K562 (cell line): ENCODE data around the gene KIN. TPM values are rescaled to one million over a fixed set of nuclear protein-coding genes. Genes with fewer than 3 reads are reported as not detected.
A peak's percentile ranks its signal among the peaks of the same experiment; 100 is the strongest.

Experiments
- BRF1 ChIP-seq: IDR thresholded peaks from 3 replicates; pipeline ENCODE4 v1.6.1; 2011; ENCODE audit warnings: borderline replicate concordance, mild to moderate bottlenecking; ENCODE audit not compliant: insufficient read length; ENCODE audit errors: extremely low read depth
- CREB1 ChIP-seq, 2 experiments: sonication (generic) in 1 of 2; formaldehyde crosslinking in 1 of 2; IDR thresholded peaks; 2 replicates each; pipeline versions ENCODE4 v1.6.1 to v1.8.0; 2012 to 2022; ENCODE audit warnings: inconsistent platforms in 1 of 2, mild to moderate bottlenecking in 1 of 2, missing genetic modification reagents in 1 of 2, moderate library complexity in 1 of 2
- DNMT1 ChIP-seq: fragments of 450-650 bp; IDR thresholded peaks from 2 replicates; pipeline ENCODE4 v1.6.1; 2016; ENCODE audit warnings: antibody characterized with exemption, mild to moderate bottlenecking
- FOXA1 ChIP-seq: fragments of 450-650 bp; IDR thresholded peaks from 2 replicates; pipeline ENCODE4 v1.6.1; 2016; ENCODE audit warnings: mild to moderate bottlenecking, borderline replicate concordance
- FOXK2 ChIP-seq, 2 experiments: fragments of 450-650 bp; IDR thresholded peaks in 1 of 2; conservative IDR thresholded peaks in 1 of 2; 2 replicates each; pipeline ENCODE4 v1.6.1; 2016; ENCODE audit warnings: low read depth in 2 of 2, mild to moderate bottlenecking in 1 of 2
- KHSRP ChIP-seq: fragments of 450-650 bp; IDR thresholded peaks from 2 replicates; pipeline ENCODE4 v1.6.1; 2017
- MECOM ChIP-seq: fragments of 250-450 bp; sonication (Bioruptor Pico); IDR thresholded peaks from 2 replicates; pipeline ENCODE4 v1.8.0; 2022; ENCODE audit warnings: inconsistent platforms
- MNT ChIP-seq, 2 experiments: fragments of 450-650 bp; conservative IDR thresholded peaks; 2 replicates each; pipeline ENCODE4 v1.6.1; 2017; ENCODE audit warnings: mild to moderate bottlenecking in 2 of 2, moderate library complexity in 2 of 2
- NR2F6 ChIP-seq: fragments of 450-650 bp; formaldehyde crosslinking; IDR thresholded peaks from 2 replicates; pipeline ENCODE4 v1.4.0; 2020; ENCODE audit warnings: mild to moderate bottlenecking
- PRDM10 ChIP-seq: fragments of 450-650 bp; IDR thresholded peaks from 2 replicates; pipeline ENCODE4 v1.6.1; 2018; ENCODE audit not compliant: partially characterized antibody
- RAD51 ChIP-seq: fragments of 450-650 bp; IDR thresholded peaks from 2 replicates; pipeline ENCODE4 v1.7.1; 2016; ENCODE audit warnings: low read depth, mild to moderate bottlenecking, borderline replicate concordance
- SPI1 ChIP-seq: IDR thresholded peaks from 2 replicates; pipeline ENCODE4 v1.6.1; 2011; ENCODE audit warnings: low read depth, low read length, control low read depth, borderline replicate concordance
- SRSF3 ChIP-seq: fragments of 200-400 bp; formaldehyde crosslinking; IDR thresholded peaks from 2 replicates; pipeline ENCODE4 v1.6.1; 2016; ENCODE audit warnings: mild to moderate bottlenecking, low read length, moderate library complexity; ENCODE audit not compliant: insufficient read depth
- ZBTB11 ChIP-seq, 3 experiments: fragments of 200-800 bp in 1 of 3; fragments of 250-450 bp in 1 of 3; fragments of 450-650 bp in 1 of 3; sonication (Bioruptor Pico) in 1 of 3; sonication (Bioruptor generic) in 1 of 3; formaldehyde crosslinking in 1 of 3; IDR thresholded peaks; 2 replicates each; pipeline versions ENCODE4 v1.6.1 to v1.8.0; 2016 to 2022; ENCODE audit warnings: mild to moderate bottlenecking in 2 of 3, missing genetic modification characterization in 2 of 3, missing compliant biosample characterization in 1 of 3, moderate library complexity in 1 of 3
- ZNF274 ChIP-seq: IDR thresholded peaks from 2 replicates; pipeline ENCODE4 v1.6.1; 2011; ENCODE audit warnings: low read depth, mild to moderate bottlenecking, low read length, moderate library complexity, borderline replicate concordance
- ZNF41 ChIP-seq: fragments of 250-450 bp; sonication (Bioruptor Pico); conservative IDR thresholded peaks from 2 replicates; pipeline ENCODE4 v1.4.0; 2020; ENCODE audit warnings: mild to moderate bottlenecking
- ZNF551 ChIP-seq: fragments of 250-450 bp; sonication (Bioruptor Pico); IDR thresholded peaks from 2 replicates; pipeline ENCODE4 v1.5.0; 2021; ENCODE audit warnings: mild to moderate bottlenecking, moderate library complexity
- ZNF830 ChIP-seq: fragments of 250-450 bp; sonication (Bioruptor Pico); IDR thresholded peaks from 2 replicates; pipeline ENCODE4 v1.5.0; 2021; ENCODE audit warnings: mild to moderate bottlenecking
- polyA plus RNA-seq, 8 experiments: library from polyadenylated mRNA; depleted of rRNA in 4 of 8; stranded (reverse) in 5 of 8; unstranded in 3 of 8; fragments of >200 nt; fragmentation: Nextera tagmentation in 2 of 8; fragmentation: Illumina TruSeq in 1 of 8; extraction: Ambion mirVana in 2 of 8; extraction: Trizol in 1 of 8; gene quantifications; 2 replicates each; pipeline versions ENCODE4 v1.2.1 to v1.2.3, GENCODE V29; 2011 to 2014; ENCODE audit warnings: inconsistent platforms in 1 of 8, missing spikeins in 1 of 8
- total RNA-seq, 7 experiments: library from RNA; depleted of rRNA in 6 of 7; stranded (reverse); fragments of >200 nt in 6 of 7; fragmentation: Illumina TruSeq in 2 of 7; extraction: Trizol in 2 of 7; gene quantifications; 2 replicates each; pipeline versions ENCODE4 v1.2.1 to v1.2.3, GENCODE V29; 2011 to 2021; ENCODE audit warnings: low replicate concordance in 1 of 7

Gene KIN
- total and polyA plus RNA-seq, 9 of the 15 experiments (the other 6 are each of a cell fraction or from before 2014, with no cell fraction given): 11.7 to 35.6 (median 16.0) TPM

GRCh38 chr10:7818295-7819120 is 30.7 kb upstream of the KIN start, which contains the start of gene TAF3 (continued):
- TF ChIP-seq MNT (conservative IDR thresholded peaks at IDR 0.05) (peak; percentile 75 to 85), SRSF3 (no peak), RAD51 (peak; percentile 47; the same call in 1 of the 2 replicates), MECOM (no peak), NR2F6 (CRISPR knock-in tag) (no peak), ZNF830 (no peak), KHSRP (no peak), DNMT1 (no peak), PRDM10 (no peak), ZNF274 (no peak), ZBTB11 (CRISPR knock-in tag; IDR thresholded peaks at IDR 0.05) (0 out of 6 replicates have a peak, but pooled peaks of 1 of the 3 experiments have one; percentile 25), FOXK2 (conservative IDR thresholded peaks at IDR 0.05 in 1 of 2, IDR thresholded peaks at IDR 0.05 in 1 of 2; ENCODE audit: low read depth in 2 of 2) (peak in 1 of 2 experiments; percentile 60; a peak in 1 of 4 replicates), ZNF41 (CRISPR knock-in tag) (no peak), BRF1 (no peak), ZNF551 (CRISPR knock-in tag) (no peak), SPI1 (no peak), FOXA1 (no peak), CREB1 (IDR thresholded peaks at IDR 0.05) (peak; percentile 34; the same call in 1 of the 2 replicates), CREB1 (CRISPR knock-in tag; IDR thresholded peaks at IDR 0.05) (0 out of 2 replicates have a peak, but pooled peaks have one; percentile 1)
